AG10803 (cell line): ENCODE results near the gene ZFR.

ENCODE experiments used
- DNase-seq: peaks from one replicate; pipeline ENCODE4 v3.0.0; 2010; ENCODE audit warnings: low read depth
- H3K4me3 ChIP-seq: 2 replicates; pipeline ENCODE4 v1.5.1; 2011; ENCODE audit warnings: mild to moderate bottlenecking, low read length, control low read depth
- CTCF ChIP-seq: conservative IDR thresholded peaks from 2 replicates; pipeline ENCODE4 v1.5.1; 2011; ENCODE audit warnings: mild to moderate bottlenecking, low read length, control low read depth, inconsistent platforms

ZFR gene

GRCh38 chr5:32450952-32451351, 6.4 kb upstream of the ZFR start:
- no peak overlapping the region for H3K4me3 ChIP-seq
- DNase-seq: no peak
- TF ChIP-seq CTCF: no peak; the same call in 1 of the 2 replicates

GRCh38 chr5:32449262-32449661, 4.7 kb upstream of the ZFR start:
- DNase-seq: peak; percentile 90
- no peak for TF ChIP-seq CTCF
- H3K4me3 ChIP-seq: no peak overlapping the region

GRCh38 chr5:32446630-32447029, 2.1 kb upstream of the ZFR start:
- DNase-seq: no peak
- no peak for TF ChIP-seq CTCF
- H3K4me3 ChIP-seq: no peak overlapping the region

GRCh38 chr5:32445831-32446614, 1.5 kb upstream of the ZFR start:
- no peak for DNase-seq
- H3K4me3 ChIP-seq: no peak overlapping the region
- no peak for TF ChIP-seq CTCF

GRCh38 chr5:32445287-32445758, 783 bp upstream of the ZFR start:
- H3K4me3 ChIP-seq: peak overlapping the region; percentile 85
- no peak for DNase-seq

GRCh38 chr5:32443541-32444430, 754 bp downstream of the ZFR start:
- peak; percentile 54 for DNase-seq
- peak overlapping the region; percentile 85 for H3K4me3 ChIP-seq

More at GRCh38 chr5:32445287-32445758, 783 bp upstream of the ZFR start:
- TF ChIP-seq CTCF: no peak

More at GRCh38 chr5:32443541-32444430, 754 bp downstream of the ZFR start:
- no peak for TF ChIP-seq CTCF
